Measurements from ENCODE around the gene LECT2.

LECT2 gene

DNA sequence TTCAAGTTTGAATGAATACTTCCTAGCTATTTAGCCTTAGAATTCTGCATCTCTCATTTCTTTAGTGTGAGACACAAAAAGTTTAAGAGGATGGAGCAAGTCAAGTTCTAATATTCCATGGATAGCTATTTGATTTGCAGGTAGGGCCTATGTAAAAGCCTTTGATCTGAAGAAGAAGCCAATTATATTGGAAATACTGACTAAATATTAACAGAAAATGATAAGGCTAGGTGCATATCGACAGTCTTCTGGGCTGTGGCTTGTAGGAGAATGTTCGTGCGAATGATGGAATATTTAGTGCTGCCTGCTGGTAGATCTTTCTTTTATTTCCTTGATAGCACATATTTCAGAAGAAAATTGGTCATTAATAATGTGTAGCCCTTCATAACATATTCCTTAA, at the start of gene LECT2:
TSS of gene LECT2 (minus strand) at position 85 of the 400 bp plus-strand sequence. CDS start 150 bp downstream, outside the sequence.
- H3K27ac Mint-ChIP-seq: no peak within 1 kb of the TSS

GRCh38 chr5:136004436-136004835, 49.7 kb upstream of the LECT2 start:
- DNase-seq: no peak

More for the DNA sequence above, at the start of gene LECT2:
- H3K36me3 Mint-ChIP-seq: no peaks in the 10 kb centered on the region
- CTCF ChIA-PET: interaction anchor here (0.8 kb wide), 1 partner anchor 10 kb away, joined by 3 read pairs; no protein-coding TSS in a partner anchor
- DNase-seq: no peak
- no peaks in the 10 kb centered on the region for H3K27me3 Mint-ChIP-seq
- no peaks in the 10 kb centered on the region for H3K4me1 Mint-ChIP-seq
- no peak within 1 kb of the TSS for H3K4me3 Mint-ChIP-seq
- no peaks in the 10 kb centered on the region for H3K9me3 Mint-ChIP-seq

GRCh38 chr5:136001466-136001981, 46.7 kb upstream of the LECT2 start:
- CTCF ChIA-PET: no interaction called here
- Mint-ChIP-seq H3K9me3 (no peaks in the 10 kb centered on the region), H3K36me3 (no peaks in the 10 kb centered on the region), H3K27ac (no peak overlapping the region), H3K27me3 (peaks cover under 1% of the 10 kb centered on the region), H3K4me3 (no peak overlapping the region), H3K4me1 (no peaks in the 10 kb centered on the region)
- no peak for DNase-seq

More at GRCh38 chr5:136004436-136004835, 49.7 kb upstream of the LECT2 start:
- Mint-ChIP-seq H3K27ac (no peak overlapping the region), H3K4me1 (no peaks in the 10 kb centered on the region), H3K9me3 (no peaks in the 10 kb centered on the region), H3K27me3 (no peaks in the 10 kb centered on the region), H3K36me3 (no peaks in the 10 kb centered on the region), H3K4me3 (no peak overlapping the region)
- CTCF ChIA-PET: no interaction called here

GRCh38 chr5:136000932-136001331, 46.1 kb upstream of the LECT2 start:
- H3K27ac Mint-ChIP-seq: no peak overlapping the region
- H3K27me3 Mint-ChIP-seq: peaks cover 5% of the 10 kb centered on the region
- H3K9me3 Mint-ChIP-seq: no peaks in the 10 kb centered on the region
- H3K36me3 Mint-ChIP-seq: no peaks in the 10 kb centered on the region
- no peak for DNase-seq
- no peak overlapping the region for H3K4me3 Mint-ChIP-seq
- H3K4me1 Mint-ChIP-seq: no peaks in the 10 kb centered on the region
- CTCF ChIA-PET: no interaction called here

- no peaks in the 10 kb centered on the region for H3K9me3 Mint-ChIP-seq
- H3K4me1 Mint-ChIP-seq: no peaks in the 10 kb centered on the region
- H3K4me3 Mint-ChIP-seq: no peak overlapping the region
- no peak for DNase-seq
- H3K27ac Mint-ChIP-seq: no peak overlapping the region
- peaks cover 5% of the 10 kb centered on the region for H3K27me3 Mint-ChIP-seq
- no peaks in the 10 kb centered on the region for H3K36me3 Mint-ChIP-seq
- CTCF ChIA-PET: no interaction called here
Measured at GRCh38 chr5:136000147-136000546, 45.4 kb upstream of the LECT2 start.

- H3K36me3 Mint-ChIP-seq: no peaks in the 10 kb centered on the region
- H3K27ac Mint-ChIP-seq: no peak overlapping the region
- H3K4me3 Mint-ChIP-seq: no peak overlapping the region
- CTCF ChIA-PET: no interaction called here
- H3K9me3 Mint-ChIP-seq: no peaks in the 10 kb centered on the region
- peaks cover 5% of the 10 kb centered on the region for H3K27me3 Mint-ChIP-seq
- H3K4me1 Mint-ChIP-seq: no peaks in the 10 kb centered on the region
- DNase-seq: no peak
Measured at GRCh38 chr5:135999406-136000139, 44.8 kb upstream of the LECT2 start.

GRCh38 chr5:135998889-135999288, 44.1 kb upstream of the LECT2 start:
- H3K27ac Mint-ChIP-seq: no peak overlapping the region

DNA sequence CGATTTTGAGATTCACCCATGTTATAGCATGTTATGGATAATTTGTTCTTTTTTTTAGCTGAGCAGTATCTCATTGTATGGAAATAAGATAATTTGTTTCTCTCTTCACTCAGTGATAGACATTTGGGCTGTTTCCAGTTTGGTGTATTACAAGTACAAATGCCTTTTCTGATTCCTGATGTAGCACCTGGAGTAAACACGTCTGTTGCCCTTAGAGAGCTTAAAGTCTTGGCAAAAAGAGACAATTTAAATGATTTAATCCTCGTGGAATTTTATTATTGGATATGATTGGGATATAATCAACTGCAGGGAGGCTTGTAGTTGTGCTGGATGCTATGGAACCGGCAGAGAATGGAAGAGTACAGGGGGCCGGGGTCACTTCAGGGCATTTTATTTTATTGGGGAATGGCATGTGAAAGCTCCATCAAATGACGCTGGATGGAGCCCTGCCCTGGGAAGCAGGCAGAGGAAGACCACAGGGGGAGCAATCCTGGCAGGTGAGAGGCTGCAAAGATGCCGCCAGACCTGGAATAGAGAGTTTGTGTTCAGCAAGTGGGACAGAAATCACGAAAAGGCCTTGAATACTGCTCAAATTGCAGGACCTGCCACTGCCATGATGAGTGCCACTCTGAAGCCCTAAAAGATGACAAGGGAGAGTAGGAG, 43.0 kb upstream of the LECT2 start:
- H3K36me3 Mint-ChIP-seq: no peaks in the 10 kb centered on the region
- CTCF ChIA-PET: no interaction called here
- H3K9me3 Mint-ChIP-seq: no peaks in the 10 kb centered on the region
- no peaks in the 10 kb centered on the region for H3K4me1 Mint-ChIP-seq
- H3K4me3 Mint-ChIP-seq: no peak overlapping the region
- peaks cover 5% of the 10 kb centered on the region for H3K27me3 Mint-ChIP-seq
- no peak overlapping the region for H3K27ac Mint-ChIP-seq
- no peak for DNase-seq

More at GRCh38 chr5:135998889-135999288, 44.1 kb upstream of the LECT2 start:
- H3K36me3 Mint-ChIP-seq: no peaks in the 10 kb centered on the region
- CTCF ChIA-PET: no interaction called here
- no peak overlapping the region for H3K4me3 Mint-ChIP-seq
- H3K4me1 Mint-ChIP-seq: no peaks in the 10 kb centered on the region
- DNase-seq: no peak
- H3K9me3 Mint-ChIP-seq: no peaks in the 10 kb centered on the region
- H3K27me3 Mint-ChIP-seq: peaks cover 5% of the 10 kb centered on the region

DNA sequence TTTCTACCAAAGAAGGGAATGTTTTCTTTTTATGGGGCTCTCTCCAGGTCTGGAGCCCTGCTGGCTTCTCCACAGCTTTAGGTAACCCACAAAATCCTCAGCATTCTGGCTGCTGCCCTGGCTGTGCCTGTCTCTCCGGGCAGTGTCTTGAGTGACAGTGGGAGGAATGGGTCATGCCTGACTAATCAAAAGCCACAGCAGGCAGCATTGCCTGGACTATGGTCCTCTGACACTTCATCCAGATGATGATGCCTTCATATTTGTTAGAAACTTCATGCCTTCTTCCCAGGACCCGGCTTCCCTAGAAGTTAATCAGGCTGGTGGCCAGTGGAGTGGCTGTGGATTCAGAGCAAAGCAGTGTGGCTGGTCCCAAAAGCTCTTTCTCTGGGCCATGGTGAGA, 41.8 kb upstream of the LECT2 start:
- CTCF ChIA-PET: no interaction called here

DNA sequence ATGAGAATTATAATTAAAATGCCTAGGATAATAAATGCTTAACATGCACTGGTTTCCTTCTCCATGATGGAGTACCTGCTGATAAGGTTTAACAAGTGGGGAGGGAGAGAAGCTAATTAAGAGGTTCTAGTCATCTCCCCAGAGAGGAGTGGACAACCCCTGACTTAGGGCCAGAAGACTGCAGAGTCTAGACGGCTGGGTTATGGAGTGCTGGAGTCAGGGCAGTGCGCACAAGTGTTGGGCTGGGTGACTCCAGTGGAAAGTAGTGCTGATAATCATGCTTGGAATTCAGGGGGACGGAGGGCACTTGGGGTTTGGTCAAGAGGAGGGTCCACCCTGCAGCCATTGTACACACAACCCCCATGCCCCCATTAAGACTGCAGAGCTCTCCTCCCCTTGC, 41.2 kb upstream of the LECT2 start:
- H3K4me1 Mint-ChIP-seq: no peaks in the 10 kb centered on the region

More for the DNA sequence above, 41.8 kb upstream of the LECT2 start:
- H3K27me3 Mint-ChIP-seq: peaks cover 5% of the 10 kb centered on the region
- H3K4me1 Mint-ChIP-seq: no peaks in the 10 kb centered on the region
- no peak for DNase-seq
- H3K9me3 Mint-ChIP-seq: no peaks in the 10 kb centered on the region
- no peak overlapping the region for H3K27ac Mint-ChIP-seq
- H3K36me3 Mint-ChIP-seq: no peaks in the 10 kb centered on the region
- H3K4me3 Mint-ChIP-seq: no peak overlapping the region

DNA sequence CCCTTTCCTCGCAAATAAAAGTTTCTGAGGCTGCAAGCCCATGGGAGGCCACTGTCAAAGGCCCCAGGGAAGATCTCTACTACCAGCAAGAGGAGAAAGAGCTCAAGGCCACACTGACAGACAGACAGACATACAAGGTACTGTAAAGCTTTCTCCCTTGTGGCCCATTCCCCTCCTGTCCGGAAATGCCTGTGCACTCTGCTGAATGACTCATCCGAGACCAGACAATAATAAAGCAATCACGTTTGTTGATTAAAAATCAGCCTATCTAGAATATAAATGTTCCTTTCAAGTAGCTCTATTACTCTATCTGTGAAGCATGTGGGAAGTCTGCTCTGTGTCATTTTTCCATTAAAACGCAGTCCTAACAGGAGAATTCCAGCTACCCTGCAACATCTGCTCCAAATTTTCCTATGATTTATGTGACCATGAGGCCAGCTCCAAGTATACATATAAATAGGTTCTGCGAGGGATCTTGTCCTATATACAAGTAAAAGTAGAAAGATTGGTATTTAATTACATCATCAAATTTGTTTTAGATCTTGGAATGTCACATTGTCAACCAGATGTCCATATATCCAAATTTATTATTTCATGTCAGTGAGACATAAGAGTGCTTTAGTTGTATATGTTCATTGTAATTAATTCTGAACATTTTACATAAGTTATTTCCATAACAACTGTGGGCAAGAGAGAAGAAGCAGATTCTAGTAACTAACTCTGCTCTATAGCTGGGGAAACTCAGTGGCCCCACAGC, 39.3 kb upstream of the LECT2 start:
- Mint-ChIP-seq H3K4me1 (no peaks in the 10 kb centered on the region), H3K27ac (no peak overlapping the region)

More for the DNA sequence above, 41.2 kb upstream of the LECT2 start:
- no peaks in the 10 kb centered on the region for H3K9me3 Mint-ChIP-seq
- CTCF ChIA-PET: no interaction called here
- DNase-seq: no peak
- no peaks in the 10 kb centered on the region for H3K36me3 Mint-ChIP-seq
- H3K4me3 Mint-ChIP-seq: no peak overlapping the region
- H3K27me3 Mint-ChIP-seq: peaks cover 5% of the 10 kb centered on the region
- no peak overlapping the region for H3K27ac Mint-ChIP-seq

GRCh38 chr5:135993335-135993879, 38.6 kb upstream of the LECT2 start:
- CTCF ChIA-PET: no interaction called here
- Mint-ChIP-seq H3K4me1 (no peaks in the 10 kb centered on the region), H3K4me3 (no peak overlapping the region), H3K27me3 (peaks cover 9% of the 10 kb centered on the region), H3K9me3 (no peaks in the 10 kb centered on the region), H3K36me3 (no peaks in the 10 kb centered on the region), H3K27ac (no peak overlapping the region)
- no peak for DNase-seq

More for the DNA sequence above, 39.3 kb upstream of the LECT2 start:
- Mint-ChIP-seq H3K4me3 (no peak overlapping the region), H3K9me3 (no peaks in the 10 kb centered on the region), H3K36me3 (no peaks in the 10 kb centered on the region), H3K27me3 (peaks cover 9% of the 10 kb centered on the region)
- CTCF ChIA-PET: no interaction called here
- DNase-seq: no peak

DNA sequence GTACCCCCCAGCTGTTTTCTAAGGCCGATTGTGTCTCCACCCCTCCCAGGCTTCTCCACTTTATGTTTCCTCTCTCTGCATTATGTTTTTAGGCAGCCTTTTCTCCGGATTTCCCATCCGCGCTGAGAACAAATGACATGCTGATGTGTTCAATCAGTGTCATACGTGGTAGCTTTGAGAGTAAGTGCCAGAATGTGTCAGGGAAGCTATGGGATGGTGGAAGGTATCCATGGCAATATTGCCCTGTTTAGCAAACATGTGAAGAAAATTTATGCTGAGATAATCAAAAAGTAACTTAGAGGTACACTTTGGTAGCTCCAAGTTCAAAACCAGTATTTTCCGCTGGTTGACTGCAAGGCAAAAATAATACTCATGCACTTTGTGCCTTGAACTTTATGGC, 36.6 kb upstream of the LECT2 start:
- Mint-ChIP-seq H3K27ac (no peak overlapping the region), H3K27me3 (peaks cover 8% of the 10 kb centered on the region)

DNA sequence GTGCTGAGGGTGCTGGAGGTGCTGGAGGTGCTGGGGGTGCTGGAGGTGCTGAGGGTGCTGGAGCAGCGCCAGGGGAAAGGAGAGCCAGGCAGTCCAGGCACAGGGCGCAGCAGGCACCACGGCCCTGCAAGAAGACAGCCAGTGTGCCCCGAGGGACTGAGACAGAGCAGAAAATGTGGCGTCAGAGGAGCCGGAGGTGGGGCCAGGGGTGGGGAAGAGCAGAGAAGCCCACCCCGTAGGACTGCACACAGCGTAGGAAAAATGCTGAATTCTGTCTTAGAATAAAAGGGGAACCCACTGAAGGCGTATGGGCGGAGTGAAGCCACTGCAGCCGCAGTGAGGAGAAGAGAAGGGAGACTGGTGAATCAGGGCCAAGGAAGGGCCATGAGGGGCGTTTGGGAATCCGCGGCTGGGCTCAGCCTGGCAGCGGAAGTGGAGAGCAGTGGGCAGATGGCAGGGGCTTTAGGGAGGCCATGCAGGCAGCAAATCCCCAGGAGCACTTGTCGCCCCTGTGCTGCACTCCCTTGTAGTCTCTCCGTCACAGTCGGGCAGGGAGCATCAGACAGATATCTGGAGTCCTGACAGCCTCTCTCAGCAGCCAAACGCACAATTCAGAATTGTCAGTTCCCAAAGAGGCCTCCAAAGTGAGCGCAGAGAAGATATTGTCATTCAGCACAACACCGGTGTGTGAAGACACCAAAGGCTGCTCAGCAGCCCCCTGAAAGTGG, 35.9 kb upstream of the LECT2 start:
- Mint-ChIP-seq H3K36me3 (no peaks in the 10 kb centered on the region), H3K27ac (no peak overlapping the region), H3K9me3 (no peaks in the 10 kb centered on the region), H3K4me3 (no peak overlapping the region), H3K4me1 (no peaks in the 10 kb centered on the region), H3K27me3 (peaks cover 4% of the 10 kb centered on the region)
- CTCF ChIA-PET: no interaction called here
- DNase-seq: no peak

More for the DNA sequence above, 36.6 kb upstream of the LECT2 start:
- H3K36me3 Mint-ChIP-seq: no peaks in the 10 kb centered on the region
- DNase-seq: no peak
- CTCF ChIA-PET: no interaction called here
- H3K4me3 Mint-ChIP-seq: no peak overlapping the region
- no peaks in the 10 kb centered on the region for H3K9me3 Mint-ChIP-seq
- H3K4me1 Mint-ChIP-seq: no peaks in the 10 kb centered on the region
